H9 (cell line): ENCODE measurements around the gene GNAO1. TPM values are rescaled to one million over a fixed set of nuclear protein-coding genes. Genes with fewer than 3 reads are reported as not detected.

Source experiments
- DNase-seq: peaks from one replicate; pipeline ENCODE4 v3.0.0-alpha.2; 2017
- H2AFZ ChIP-seq: one replicate; pipeline ENCODE4 v1.6.1; 2013; ENCODE audit warnings: mild to moderate bottlenecking, low read length, control low read depth, moderate library complexity
- H2AK5ac ChIP-seq: 2 replicates; pipeline ENCODE4 v1.6.1; 2013; ENCODE audit warnings: low read length, control low read depth, mixed read lengths; ENCODE audit not compliant: insufficient read length
- H2BK120ac ChIP-seq: one replicate; pipeline ENCODE4 v1.6.1; 2013; ENCODE audit warnings: low read depth, mild to moderate bottlenecking, low read length, control low read depth, inconsistent platforms; ENCODE audit not compliant: poor library complexity, severe bottlenecking
- H2BK12ac ChIP-seq: 2 replicates; pipeline ENCODE4 v1.6.1; 2013; ENCODE audit warnings: low read length, control low read depth, mixed read lengths, low read depth; ENCODE audit not compliant: insufficient read length
- H2BK15ac ChIP-seq: 2 replicates; pipeline ENCODE4 v1.6.1; 2013; ENCODE audit warnings: low read depth, low read length, control low read depth
- H2BK20ac ChIP-seq: one replicate; pipeline ENCODE4 v1.6.1; 2013; ENCODE audit warnings: low read depth, mild to moderate bottlenecking, low read length, control low read depth, inconsistent platforms; ENCODE audit not compliant: poor library complexity, severe bottlenecking
- H2BK5ac ChIP-seq: 2 replicates; pipeline ENCODE4 v1.6.1; 2013; ENCODE audit warnings: low read length, control low read depth, mixed read lengths; ENCODE audit not compliant: insufficient read length
- H3K14ac ChIP-seq: 2 replicates; pipeline ENCODE4 v1.6.1; 2013; ENCODE audit warnings: low read length, control low read depth; ENCODE audit not compliant: insufficient read depth
- H3K18ac ChIP-seq: 2 replicates; pipeline ENCODE4 v1.6.1; 2013; ENCODE audit warnings: low read depth, mild to moderate bottlenecking, mixed read lengths, low read length, control low read depth; ENCODE audit not compliant: insufficient read length
- H3K23ac ChIP-seq: 2 replicates; pipeline ENCODE4 v1.6.1; 2013; ENCODE audit warnings: low read length, control low read depth, mixed read lengths, low read depth; ENCODE audit not compliant: insufficient read length
- H3K23me2 ChIP-seq: 2 replicates; pipeline ENCODE4 v1.6.1; 2013; ENCODE audit warnings: low read depth, mild to moderate bottlenecking, mixed read lengths, low read length, control low read depth; ENCODE audit not compliant: insufficient read length, poor library complexity, severe bottlenecking
- H3K27ac ChIP-seq: 2 replicates; pipeline ENCODE4 v1.5.1; 2013; ENCODE audit warnings: low read length, control low read depth, mixed read lengths, low read depth; ENCODE audit not compliant: insufficient read length
- H3K27me3 ChIP-seq: 2 replicates; pipeline ENCODE4 v1.6.1; 2013; ENCODE audit warnings: low read length, control low read depth, inconsistent platforms; ENCODE audit not compliant: insufficient read depth
- H3K4ac ChIP-seq: 2 replicates; pipeline ENCODE4 v1.6.1; 2013; ENCODE audit warnings: low read depth, mild to moderate bottlenecking, control low read depth, inconsistent platforms, low read length, moderate library complexity
- H3K4me1 ChIP-seq: 2 replicates; pipeline ENCODE4 v1.6.1; 2013; ENCODE audit warnings: low read length, control low read depth, inconsistent platforms; ENCODE audit not compliant: insufficient read depth
- H3K4me2 ChIP-seq: 2 replicates; pipeline ENCODE4 v1.6.1; 2013; ENCODE audit warnings: low read length, control low read depth, mixed read lengths; ENCODE audit not compliant: insufficient read length, insufficient read depth
- H3K56ac ChIP-seq: 2 replicates; pipeline ENCODE4 v1.6.1; 2013; ENCODE audit warnings: low read depth, mild to moderate bottlenecking, mixed read lengths, low read length, control low read depth; ENCODE audit not compliant: insufficient read length
- H3K79me1 ChIP-seq: 2 replicates; pipeline ENCODE4 v1.6.1; 2013; ENCODE audit warnings: low read depth, mild to moderate bottlenecking, moderate library complexity, low read length, control low read depth, inconsistent platforms; ENCODE audit not compliant: insufficient read depth, poor library complexity, severe bottlenecking
- H3K79me2 ChIP-seq: 2 replicates; pipeline ENCODE4 v1.6.1; 2013; ENCODE audit warnings: low read length, control low read depth, inconsistent platforms; ENCODE audit not compliant: insufficient read depth
- H3K9ac ChIP-seq: 2 replicates; pipeline ENCODE4 v1.6.1; 2013; ENCODE audit warnings: low read length, control low read depth, mixed read lengths; ENCODE audit not compliant: insufficient read length; ENCODE audit errors: extremely low read depth
- H3K9me3 ChIP-seq: one replicate; pipeline ENCODE4 v1.6.1; 2013; ENCODE audit warnings: low read depth, low read length, inconsistent platforms; ENCODE audit not compliant: control insufficient read depth
- H3T11ph ChIP-seq: one replicate; pipeline ENCODE4 v1.6.1; 2013; ENCODE audit warnings: mild to moderate bottlenecking, low read length, control low read depth, inconsistent platforms
- H4K20me1 ChIP-seq: one replicate; pipeline ENCODE4 v1.6.1; 2013; ENCODE audit not compliant: control insufficient read depth, insufficient read length, insufficient read depth
- H4K5ac ChIP-seq: 2 replicates; pipeline ENCODE4 v1.6.1; 2013; ENCODE audit warnings: low read depth, mild to moderate bottlenecking, mixed read lengths, low read length, control low read depth; ENCODE audit not compliant: insufficient read length
- H4K8ac ChIP-seq: replicated peaks from 2 replicates; pipeline ENCODE4 v1.6.1; 2013; ENCODE audit warnings: low read length, control low read depth, mixed read lengths, low read depth; ENCODE audit not compliant: insufficient read length
- H4K91ac ChIP-seq: 2 replicates; pipeline ENCODE4 v1.6.1; 2013; ENCODE audit warnings: low read depth, mild to moderate bottlenecking, moderate library complexity, mixed read lengths, low read length, control low read depth; ENCODE audit not compliant: insufficient read length
- H3K27ac Mint-ChIP-seq, 3 experiments: 2 replicates in 2 of 3; 3 replicates in 1 of 3; pipeline ENCODE4 v1.8.0; 2020 to 2021; ENCODE audit warnings: mixed read lengths in 3 of 3, mild to moderate bottlenecking in 1 of 3, moderate library complexity in 1 of 3
- H3K27me3 Mint-ChIP-seq: 2 replicates; pipeline ENCODE4 v1.8.0; 2021; ENCODE audit warnings: low read depth, mild to moderate bottlenecking, moderate library complexity, mixed read lengths
- H3K36me3 Mint-ChIP-seq, 3 experiments: 2 replicates in 2 of 3; 3 replicates in 1 of 3; pipeline ENCODE4 v1.8.0; 2020 to 2021; ENCODE audit warnings: low read depth in 3 of 3, mixed read lengths in 3 of 3; ENCODE audit not compliant: insufficient read depth in 1 of 3
- H3K4me1 Mint-ChIP-seq, 2 experiments: 2 replicates each; pipeline ENCODE4 v1.8.0; 2020; ENCODE audit warnings: mixed read lengths in 2 of 2
- H3K4me3 Mint-ChIP-seq, 2 experiments: 2 replicates in 1 of 2; 3 replicates in 1 of 2; pipeline ENCODE4 v1.8.0; 2020 to 2021; ENCODE audit warnings: mild to moderate bottlenecking in 2 of 2, mixed read lengths in 2 of 2, moderate library complexity in 1 of 2
- H3K9me3 Mint-ChIP-seq, 2 experiments: 2 replicates in 1 of 2; 3 replicates in 1 of 2; pipeline ENCODE4 v1.8.0; 2020; ENCODE audit warnings: mild to moderate bottlenecking in 2 of 2, mixed read lengths in 2 of 2, moderate library complexity in 1 of 2
- CTCF ChIP-seq: fragments of 200-600 bp; sonication (generic); conservative IDR thresholded peaks from 3 replicates; pipeline ENCODE4 v1.8.0; 2021; ENCODE audit warnings: antibody characterized with exemption, mild to moderate bottlenecking
- WGBS: extraction: QIAGEN DNeasy Blood & Tissue Kit; methylation state at CpG from one replicate; pipeline ENCODE4 v1.1.7; 2013; ENCODE audit warnings: missing lambda C conversion rate, low lambda C conversion rate, mixed read lengths; ENCODE audit not compliant: insufficient read length; ENCODE audit errors: extremely low coverage; 5-methylcytosine and 5-hydroxymethylcytosine counted together
- total RNA-seq: library from RNA; stranded (reverse); gene quantifications from 2 replicates; pipeline ENCODE4 v1.2.1, GENCODE V29; 2021

GNAO1 gene
- total RNA-seq, 1 experiment from 2014 or later, result 16.9 TPM

GRCh38 chr16:56331915-56332314 is 140.6 kb downstream of the GNAO1 start:
- Histone ChIP-seq H3T11ph (no peak overlapping the region), H4K5ac (no peak overlapping the region)
- no CpG with 5 or more reads among the region's 8 CpGs for WGBS

More at GRCh38 chr16:56331915-56332314, 140.6 kb downstream of the GNAO1 start:
- Histone ChIP-seq H2BK120ac (no peak overlapping the region), H3K14ac (no peak overlapping the region), H3K27me3 (no peaks in the 10 kb centered on the region), H4K8ac (no peak overlapping the region), H3K4me2 (no peak overlapping the region), H2BK12ac (no peak overlapping the region), H3K23me2 (no peaks in the 10 kb centered on the region), H2AK5ac (no peak overlapping the region), H3K27ac (no peak overlapping the region), H2BK5ac (no peak overlapping the region), H3K18ac (no peak overlapping the region), H3K79me2 (no peaks in the 10 kb centered on the region), H3K4me1 (no peaks in the 10 kb centered on the region), H3K9ac (no peak overlapping the region), H3K79me1 (no peaks in the 10 kb centered on the region), H4K20me1 (no peaks in the 10 kb centered on the region), H2BK20ac (no peak overlapping the region), H4K91ac (no peak overlapping the region), H2AFZ (no peak overlapping the region), H2BK15ac (no peak overlapping the region), H3K4ac (no peak overlapping the region), H3K56ac (no peak overlapping the region), H3K9me3 (no peaks in the 10 kb centered on the region), H3K23ac (no peak overlapping the region)
- no peak for DNase-seq
- H3K27me3 Mint-ChIP-seq, result peaks cover 1% of the 10 kb centered on the region; the same call in 1 of the 2 replicates
- H3K27ac Mint-ChIP-seq, result no peak overlapping the region
- H3K4me3 Mint-ChIP-seq, result no peak overlapping the region
- no peaks in the 10 kb centered on the region; a peak in 2 of 7 replicates for H3K36me3 Mint-ChIP-seq
- H3K4me1 Mint-ChIP-seq, result no peaks in the 10 kb centered on the region
- no peak for TF ChIP-seq CTCF
- no peaks in the 10 kb centered on the region for H3K9me3 Mint-ChIP-seq
